SK-N-SH (cell line): Measurements from ENCODE around the gene PCSK5. TPM values are rescaled to one million over a fixed set of nuclear protein-coding genes. Genes with fewer than 3 reads are reported as not detected.

Source experiments
- CTCF ChIA-PET: fragments of 300-600, 350-600 bp; formaldehyde crosslinking; extraction: SDS; loops from one replicate; lab custom pipeline; 2021; lab: Yijun Ruan, JAX
- POLR2A ChIA-PET: fragments of 350-600 bp; sonication (Branson Sonifier 250); formaldehyde crosslinking; extraction: SDS; loops from one replicate; lab custom pipeline; 2020; ENCODE audit warnings: antibody characterized with exemption, inconsistent platforms; lab: Yijun Ruan, JAX
- DNase-seq: peaks from one replicate; pipeline ENCODE4 v3.0.0; 2012
- H2AFZ ChIP-seq: fragments of 200-600 bp; sonication (generic); 2 replicates; pipeline ENCODE4 v1.8.1; 2016; ENCODE audit warnings: antibody characterized with exemption, mild to moderate bottlenecking, low read depth
- H3F3A ChIP-seq: fragments of 200-600 bp; sonication (generic); replicated peaks from 2 replicates; pipeline ENCODE3; 2016; ENCODE audit warnings: antibody characterized with exemption, mild to moderate bottlenecking; ENCODE audit not compliant: insufficient read depth
- H3K27ac ChIP-seq, 2 experiments: fragments of 200-500 bp in 1 of 2; fragments of 200-600 bp in 1 of 2; sonication (Bioruptor generic) in 1 of 2; sonication (generic), shearing (Covaris generic) in 1 of 2; 2 replicates each; pipeline versions ENCODE4 v1.5.1 to v1.6.1; 2014 to 2016; ENCODE audit warnings: low read depth in 2 of 2, inconsistent platforms in 1 of 2, low read length in 1 of 2, mild to moderate bottlenecking in 1 of 2, mixed read lengths in 1 of 2
- H3K27me3 ChIP-seq: fragments of 200-600 bp; sonication (generic), shearing (Covaris generic); 2 replicates; pipeline ENCODE4 v1.6.1; 2016; ENCODE audit warnings: mixed run types; ENCODE audit not compliant: insufficient read depth
- H3K36me3 ChIP-seq, 2 experiments: fragments of 200-500 bp in 1 of 2; fragments of 200-600 bp in 1 of 2; sonication (Bioruptor generic) in 1 of 2; sonication (generic) in 1 of 2; replicated peaks in 1 of 2; 2 replicates each; pipeline versions ENCODE3 to v1.5.1; 2014 to 2016; ENCODE audit warnings: low read length in 1 of 2, mild to moderate bottlenecking in 1 of 2; ENCODE audit not compliant: insufficient read depth in 2 of 2, control insufficient read depth in 1 of 2
- H3K4me1 ChIP-seq, 2 experiments: fragments of 200-500 bp in 1 of 2; fragments of 200-600 bp in 1 of 2; sonication (Bioruptor generic) in 1 of 2; sonication (generic), shearing (Covaris generic) in 1 of 2; 2 replicates each; pipeline versions ENCODE4 v1.5.1 to v1.6.1; 2014 to 2016; ENCODE audit warnings: low read depth in 1 of 2, low read length in 1 of 2, mixed run types in 1 of 2; ENCODE audit not compliant: insufficient read depth in 2 of 2, control insufficient read depth in 1 of 2
- H3K4me2 ChIP-seq: fragments of 200-600 bp; sonication (generic), shearing (Covaris generic); 2 replicates; pipeline ENCODE4 v1.6.1; 2017; ENCODE audit warnings: mixed run types
- H3K4me3 ChIP-seq, 2 experiments: fragments of 200-500 bp in 1 of 2; fragments of 200-600 bp in 1 of 2; sonication (Bioruptor generic) in 1 of 2; sonication (generic), shearing (Covaris generic) in 1 of 2; 2 replicates each; pipeline versions ENCODE4 v1.5.1 to v1.8.1; 2014 to 2016; ENCODE audit warnings: low read depth in 2 of 2, inconsistent platforms in 1 of 2, low read length in 1 of 2, mild to moderate bottlenecking in 1 of 2, mixed read lengths in 1 of 2, moderate library complexity in 1 of 2
- H3K79me2 ChIP-seq: fragments of 200-600 bp; sonication (generic); 2 replicates; pipeline ENCODE4 v1.8.1; 2017; ENCODE audit warnings: mild to moderate bottlenecking; ENCODE audit not compliant: insufficient read depth
- H3K9ac ChIP-seq: fragments of 200-600 bp; sonication (generic); 2 replicates; pipeline ENCODE4 v1.6.1; 2017; ENCODE audit warnings: mixed run types
- H3K9me2 ChIP-seq: fragments of 200-600 bp; sonication (generic); 2 replicates; pipeline ENCODE4 v1.6.1; 2017; ENCODE audit warnings: mixed run types
- H3K9me3 ChIP-seq: fragments of 200-600 bp; sonication (generic); 2 replicates; pipeline ENCODE4 v1.6.1; 2017; ENCODE audit warnings: mixed run types, mild to moderate bottlenecking, moderate library complexity
- H4K20me1 ChIP-seq: fragments of 200-600 bp; sonication (generic); 2 replicates; pipeline ENCODE4 v1.6.1; 2017; ENCODE audit warnings: mild to moderate bottlenecking, mixed run types; ENCODE audit not compliant: insufficient read depth
- CHD2 ChIP-seq: fragments of 150-350 bp; IDR thresholded peaks from 2 replicates; pipeline ENCODE4 v1.6.1; 2018; ENCODE audit warnings: low read length; ENCODE audit not compliant: partially characterized antibody
- ELF1 ChIP-seq: IDR thresholded peaks from 2 replicates; pipeline ENCODE4 v1.4.0; 2012
- EP300 ChIP-seq, 2 experiments: IDR thresholded peaks; 2 replicates each; pipeline versions ENCODE4 v1.4.0 to v1.6.1; 2012; ENCODE audit warnings: borderline replicate concordance in 1 of 2, low read depth in 1 of 2, low read length in 1 of 2
- EZH2phosphoT487 ChIP-seq: fragments of 200-600 bp; sonication (generic); IDR thresholded peaks from 2 replicates; pipeline ENCODE4 v1.6.1; 2017; ENCODE audit warnings: low read depth, mixed run types, mild to moderate bottlenecking, antibody characterized with exemption, moderate library complexity, borderline replicate concordance
- FOXJ3 ChIP-seq: sonication (generic); formaldehyde crosslinking; IDR thresholded peaks from 2 replicates; pipeline ENCODE4 v1.5.1; 2020; ENCODE audit warnings: mild to moderate bottlenecking, missing genetic modification reagents
- FOXM1 ChIP-seq: IDR thresholded peaks from 2 replicates; pipeline ENCODE4 v1.4.0; 2012; ENCODE audit warnings: low read depth, mild to moderate bottlenecking
- GABPA ChIP-seq: IDR thresholded peaks from 2 replicates; pipeline ENCODE4 v1.4.0; 2012; ENCODE audit warnings: low read depth, mild to moderate bottlenecking
- GATA2 ChIP-seq: sonication (generic); formaldehyde crosslinking; IDR thresholded peaks from 2 replicates; pipeline ENCODE4 v1.5.0; 2020; ENCODE audit warnings: mild to moderate bottlenecking, missing genetic modification reagents
- JUND ChIP-seq: IDR thresholded peaks from 2 replicates; pipeline ENCODE4 v1.4.0; 2012
- MEF2A ChIP-seq: IDR thresholded peaks from 2 replicates; pipeline ENCODE4 v1.4.0; 2012; ENCODE audit warnings: low read depth, borderline replicate concordance
- NFIC ChIP-seq: IDR thresholded peaks from 2 replicates; pipeline ENCODE4 v1.4.0; 2012; ENCODE audit warnings: borderline replicate concordance
- POLR2AphosphoS5 ChIP-seq: IDR thresholded peaks from 2 replicates; pipeline ENCODE4 v1.6.1; 2012; ENCODE audit warnings: low read depth, low read length
- RAD21 ChIP-seq: IDR thresholded peaks from 2 replicates; pipeline ENCODE4 v1.6.1; 2012; ENCODE audit warnings: mild to moderate bottlenecking, low read length
- RCOR1 ChIP-seq: fragments of 150-350 bp; IDR thresholded peaks from 2 replicates; pipeline ENCODE4 v1.6.1; 2017; ENCODE audit warnings: antibody characterized with exemption, low read length
- RFX5 ChIP-seq: IDR thresholded peaks from 2 replicates; pipeline ENCODE4 v1.6.1; 2012; ENCODE audit warnings: mild to moderate bottlenecking, improper control_type of control experiment, low read length
- RXRA ChIP-seq: IDR thresholded peaks from 2 replicates; pipeline ENCODE4 v1.4.0; 2012; ENCODE audit warnings: low read depth, mild to moderate bottlenecking, borderline replicate concordance
- SIN3A ChIP-seq: IDR thresholded peaks from 2 replicates; pipeline ENCODE4 v1.6.1; 2012; ENCODE audit warnings: low read depth, mild to moderate bottlenecking, low read length, moderate library complexity, borderline replicate concordance
- TAF1 ChIP-seq: IDR thresholded peaks from 2 replicates; pipeline ENCODE4 v1.6.1; 2012; ENCODE audit warnings: low read depth, mild to moderate bottlenecking, low read length, moderate library complexity, borderline replicate concordance
- TCF12 ChIP-seq: IDR thresholded peaks from 2 replicates; pipeline ENCODE4 v1.4.0; 2012
- YY1 ChIP-seq: IDR thresholded peaks from 2 replicates; pipeline ENCODE4 v1.4.0; 2012; ENCODE audit warnings: low read depth, mild to moderate bottlenecking
- WGBS: methylation state at CpG from one replicate; pipeline ENCODE4 v1.1.6; 2017; ENCODE audit warnings: low lambda C conversion rate; 5-methylcytosine and 5-hydroxymethylcytosine counted together
- polyA plus RNA-seq, 3 experiments: library from polyadenylated mRNA; depleted of rRNA; stranded (reverse); fragments of >200 nt; gene quantifications; 2 replicates each; pipeline ENCODE4 v1.2.3, GENCODE V29; 2012
- TF ChIP-seq, protein P1 (sequence below): fragments of 150-350 bp; IDR thresholded peaks from 2 replicates; pipeline ENCODE4 v1.6.1; 2017; ENCODE audit warnings: antibody characterized with exemption, low read length, low read depth, borderline replicate concordance
- TF ChIP-seq, protein P2 (sequence below): fragments of 200-600 bp; sonication (generic); IDR thresholded peaks from 2 replicates; pipeline ENCODE4 v1.6.1; 2017; ENCODE audit warnings: antibody characterized with exemption, mild to moderate bottlenecking, moderate library complexity
- TF ChIP-seq, protein P3 (sequence below): IDR thresholded peaks from 2 replicates; pipeline ENCODE4 v1.6.1; 2012; ENCODE audit warnings: mild to moderate bottlenecking, low read depth, low read length, moderate library complexity

The PCSK5 gene
- polyA plus RNA-seq, 1 of the 3 experiments (the other 2 are of a cell fraction), result 0.08 TPM

DNA sequence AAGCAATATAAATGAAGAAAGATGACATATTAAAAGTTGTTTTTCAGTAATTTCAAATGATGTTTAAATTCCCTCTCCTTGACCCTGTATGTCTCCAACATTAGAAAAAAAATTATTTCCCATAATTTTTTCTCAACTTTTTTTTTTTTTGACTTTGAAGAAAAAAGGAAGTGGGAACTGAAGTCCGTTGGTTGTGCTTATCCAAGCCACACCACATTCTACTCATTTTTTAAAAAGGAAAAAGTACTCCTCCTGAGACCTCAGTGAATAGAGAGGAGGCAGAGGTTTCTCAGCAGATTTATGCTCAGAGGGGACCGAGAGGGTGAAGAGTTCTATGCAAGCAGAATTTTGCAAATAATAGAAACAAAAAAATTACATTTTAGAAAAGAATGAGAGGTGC is 123.3 kb downstream of the PCSK5 start:
- Histone ChIP-seq H3K9me3 (no peaks in the 10 kb centered on the region), H4K20me1 (no peaks in the 10 kb centered on the region), H3K4me1 (no peaks in the 10 kb centered on the region; a peak in 1 of 4 replicates), H3F3A (no peaks in the 10 kb centered on the region), H3K36me3 (no peaks in the 10 kb centered on the region), H3K27me3 (no peaks in the 10 kb centered on the region), H3K4me3 (no peak overlapping the region), H2AFZ (no peak overlapping the region), H3K27ac (no peak overlapping the region), H3K9me2 (no peaks in the 10 kb centered on the region), H3K79me2 (no peaks in the 10 kb centered on the region), H3K9ac (no peak overlapping the region), H3K4me2 (no peak overlapping the region)
- CTCF ChIA-PET, result interaction anchor here (0.7 kb wide), 1 partner anchor 287 kb away, joined by 3 read pairs; no protein-coding TSS in a partner anchor
- POLR2A ChIA-PET, result no interaction called here
- DNase-seq, result no peak
- TF ChIP-seq MEF2A (no peak), FOXM1 (no peak), RFX5 (no peak), TAF1 (no peak), TCF12 (no peak), EP300 (IDR thresholded peaks at IDR 0.05; ENCODE audit: borderline replicate concordance in 1 of 2, low read depth in 1 of 2, low read length in 1 of 2) (no peak), NFIC (no peak), GATA2 (CRISPR knock-in tag) (no peak), SIN3A (no peak), FOXJ3 (no peak), RXRA (no peak)
- 7% methylated on average over 2 of the region's 2 CpGs for WGBS

DNA sequence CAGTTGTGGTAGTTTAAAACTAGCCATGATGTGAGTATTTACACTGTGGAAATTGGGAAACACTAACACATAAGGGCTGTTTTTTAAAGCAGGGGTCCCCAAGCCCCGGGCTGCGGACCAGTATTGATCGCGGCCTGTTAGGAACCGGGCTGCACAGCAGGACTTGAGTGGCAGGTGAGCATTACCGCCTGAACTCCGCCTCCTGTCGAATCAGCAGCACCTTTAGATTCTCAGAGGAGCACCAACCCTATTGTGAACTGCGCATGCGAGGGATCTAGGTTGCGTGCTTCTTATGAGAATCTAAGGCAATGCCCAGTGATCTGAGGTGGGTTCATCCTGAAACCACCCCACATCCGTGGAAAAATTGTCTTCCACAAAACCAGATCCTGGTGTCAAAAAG is 127.8 kb downstream of the PCSK5 start:
- under 1% methylated on average over 12 of the region's 12 CpGs for WGBS
- Histone ChIP-seq H3K27ac (no peak overlapping the region), H3K79me2 (no peaks in the 10 kb centered on the region), H3K4me1 (no peaks in the 10 kb centered on the region), H3K27me3 (no peaks in the 10 kb centered on the region; the same call in 1 of the 2 replicates), H3F3A (no peaks in the 10 kb centered on the region), H3K9ac (no peak overlapping the region), H3K4me3 (no peak overlapping the region), H4K20me1 (no peaks in the 10 kb centered on the region), H3K4me2 (no peak overlapping the region), H2AFZ (no peak overlapping the region), H3K36me3 (no peaks in the 10 kb centered on the region), H3K9me2 (no peaks in the 10 kb centered on the region), H3K9me3 (no peaks in the 10 kb centered on the region)
- no peak for DNase-seq
- ChIA-PET POLR2A (no interaction called here), CTCF (no interaction called here)
- TF ChIP-seq, protein P1, sequence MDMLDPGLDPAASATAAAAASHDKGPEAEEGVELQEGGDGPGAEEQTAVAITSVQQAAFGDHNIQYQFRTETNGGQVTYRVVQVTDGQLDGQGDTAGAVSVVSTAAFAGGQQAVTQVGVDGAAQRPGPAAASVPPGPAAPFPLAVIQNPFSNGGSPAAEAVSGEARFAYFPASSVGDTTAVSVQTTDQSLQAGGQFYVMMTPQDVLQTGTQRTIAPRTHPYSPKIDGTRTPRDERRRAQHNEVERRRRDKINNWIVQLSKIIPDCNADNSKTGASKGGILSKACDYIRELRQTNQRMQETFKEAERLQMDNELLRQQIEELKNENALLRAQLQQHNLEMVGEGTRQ, result no peak
- TF ChIP-seq POLR2AphosphoS5, result no peak
- TF ChIP-seq, protein P2, sequence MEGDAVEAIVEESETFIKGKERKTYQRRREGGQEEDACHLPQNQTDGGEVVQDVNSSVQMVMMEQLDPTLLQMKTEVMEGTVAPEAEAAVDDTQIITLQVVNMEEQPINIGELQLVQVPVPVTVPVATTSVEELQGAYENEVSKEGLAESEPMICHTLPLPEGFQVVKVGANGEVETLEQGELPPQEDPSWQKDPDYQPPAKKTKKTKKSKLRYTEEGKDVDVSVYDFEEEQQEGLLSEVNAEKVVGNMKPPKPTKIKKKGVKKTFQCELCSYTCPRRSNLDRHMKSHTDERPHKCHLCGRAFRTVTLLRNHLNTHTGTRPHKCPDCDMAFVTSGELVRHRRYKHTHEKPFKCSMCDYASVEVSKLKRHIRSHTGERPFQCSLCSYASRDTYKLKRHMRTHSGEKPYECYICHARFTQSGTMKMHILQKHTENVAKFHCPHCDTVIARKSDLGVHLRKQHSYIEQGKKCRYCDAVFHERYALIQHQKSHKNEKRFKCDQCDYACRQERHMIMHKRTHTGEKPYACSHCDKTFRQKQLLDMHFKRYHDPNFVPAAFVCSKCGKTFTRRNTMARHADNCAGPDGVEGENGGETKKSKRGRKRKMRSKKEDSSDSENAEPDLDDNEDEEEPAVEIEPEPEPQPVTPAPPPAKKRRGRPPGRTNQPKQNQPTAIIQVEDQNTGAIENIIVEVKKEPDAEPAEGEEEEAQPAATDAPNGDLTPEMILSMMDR, result no peak
- TF ChIP-seq FOXM1, result no peak
- TF ChIP-seq EP300 (IDR thresholded peaks at IDR 0.05; ENCODE audit: borderline replicate concordance in 1 of 2, low read depth in 1 of 2, low read length in 1 of 2), result no peak
- TF ChIP-seq, protein P3, sequence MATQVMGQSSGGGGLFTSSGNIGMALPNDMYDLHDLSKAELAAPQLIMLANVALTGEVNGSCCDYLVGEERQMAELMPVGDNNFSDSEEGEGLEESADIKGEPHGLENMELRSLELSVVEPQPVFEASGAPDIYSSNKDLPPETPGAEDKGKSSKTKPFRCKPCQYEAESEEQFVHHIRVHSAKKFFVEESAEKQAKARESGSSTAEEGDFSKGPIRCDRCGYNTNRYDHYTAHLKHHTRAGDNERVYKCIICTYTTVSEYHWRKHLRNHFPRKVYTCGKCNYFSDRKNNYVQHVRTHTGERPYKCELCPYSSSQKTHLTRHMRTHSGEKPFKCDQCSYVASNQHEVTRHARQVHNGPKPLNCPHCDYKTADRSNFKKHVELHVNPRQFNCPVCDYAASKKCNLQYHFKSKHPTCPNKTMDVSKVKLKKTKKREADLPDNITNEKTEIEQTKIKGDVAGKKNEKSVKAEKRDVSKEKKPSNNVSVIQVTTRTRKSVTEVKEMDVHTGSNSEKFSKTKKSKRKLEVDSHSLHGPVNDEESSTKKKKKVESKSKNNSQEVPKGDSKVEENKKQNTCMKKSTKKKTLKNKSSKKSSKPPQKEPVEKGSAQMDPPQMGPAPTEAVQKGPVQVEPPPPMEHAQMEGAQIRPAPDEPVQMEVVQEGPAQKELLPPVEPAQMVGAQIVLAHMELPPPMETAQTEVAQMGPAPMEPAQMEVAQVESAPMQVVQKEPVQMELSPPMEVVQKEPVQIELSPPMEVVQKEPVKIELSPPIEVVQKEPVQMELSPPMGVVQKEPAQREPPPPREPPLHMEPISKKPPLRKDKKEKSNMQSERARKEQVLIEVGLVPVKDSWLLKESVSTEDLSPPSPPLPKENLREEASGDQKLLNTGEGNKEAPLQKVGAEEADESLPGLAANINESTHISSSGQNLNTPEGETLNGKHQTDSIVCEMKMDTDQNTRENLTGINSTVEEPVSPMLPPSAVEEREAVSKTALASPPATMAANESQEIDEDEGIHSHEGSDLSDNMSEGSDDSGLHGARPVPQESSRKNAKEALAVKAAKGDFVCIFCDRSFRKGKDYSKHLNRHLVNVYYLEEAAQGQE, result no peak
- TF ChIP-seq YY1, result no peak
- no peak for TF ChIP-seq RFX5
- no peak for TF ChIP-seq RAD21
- no peak for TF ChIP-seq GATA2 (CRISPR knock-in tag)
- TF ChIP-seq JUND, result no peak
- TF ChIP-seq SIN3A, result no peak
- no peak for TF ChIP-seq CHD2
- no peak for TF ChIP-seq TAF1
- TF ChIP-seq GABPA, result no peak
- no peak for TF ChIP-seq ELF1
- no peak for TF ChIP-seq EZH2phosphoT487
- TF ChIP-seq RCOR1, result no peak
- TF ChIP-seq FOXJ3, result no peak
